Activated CD8-positive, alpha-beta T cell treated with anti-CD3 and anti-CD28 coated beads, Interleukin-2, amount 10 ng/mL, durations not matched to agents 7 days and 5 days (primary cell): ENCODE results near the gene TDG. TPM values are rescaled to one million over a fixed set of nuclear protein-coding genes. Genes with fewer than 3 reads are reported as not detected.
A peak's percentile ranks its signal among the peaks of the same experiment; 100 is the strongest.

Source experiments
- ATAC-seq: fragments of 150-1000 bp; cut with Tn5 transposase; one replicate; pipeline ENCODE4 v1.10.0; 2021; ENCODE audit warnings: moderate library complexity
- CTCF ChIA-PET: fragments of 350-600 bp; sonication (Branson Sonifier 250); formaldehyde crosslinking; loops from one replicate; lab custom pipeline; 2021; ENCODE audit warnings: antibody characterized with exemption; lab: Charles Lee
- POLR2A ChIA-PET: fragments of 350-600 bp; sonication (Branson Sonifier 250); formaldehyde crosslinking; loops from one replicate; lab custom pipeline; 2021; ENCODE audit warnings: antibody characterized with exemption; lab: Charles Lee
- DNase-seq: peaks from one replicate; pipeline ENCODE4 v3.0.0-alpha.2; 2020
- H3K27ac Mint-ChIP-seq: one replicate; pipeline ENCODE4 v1.8.0; 2021; ENCODE audit warnings: mild to moderate bottlenecking, mixed read lengths
- H3K27me3 Mint-ChIP-seq: one replicate; pipeline ENCODE4 v1.8.0; 2021; ENCODE audit warnings: low read depth, mixed read lengths
- H3K36me3 Mint-ChIP-seq: one replicate; pipeline ENCODE4 v1.8.0; 2021; ENCODE audit warnings: low read depth, mixed read lengths
- H3K4me1 Mint-ChIP-seq: one replicate; pipeline ENCODE4 v1.8.0; 2021; ENCODE audit warnings: low read depth, mixed read lengths
- H3K4me3 Mint-ChIP-seq: one replicate; pipeline ENCODE4 v1.8.0; 2021; ENCODE audit warnings: mild to moderate bottlenecking, mixed read lengths
- H3K9me3 Mint-ChIP-seq: one replicate; pipeline ENCODE4 v1.8.0; 2022; ENCODE audit warnings: mixed read lengths; ENCODE audit not compliant: insufficient read depth
- total RNA-seq, 2 experiments: library from RNA; stranded (reverse); gene quantifications; one replicate each; pipeline ENCODE4 v1.2.3, GENCODE V29; 2021

Gene TDG
- total RNA-seq, 2 experiments from 2014 or later: 33.5 to 37.7 TPM

DNA sequence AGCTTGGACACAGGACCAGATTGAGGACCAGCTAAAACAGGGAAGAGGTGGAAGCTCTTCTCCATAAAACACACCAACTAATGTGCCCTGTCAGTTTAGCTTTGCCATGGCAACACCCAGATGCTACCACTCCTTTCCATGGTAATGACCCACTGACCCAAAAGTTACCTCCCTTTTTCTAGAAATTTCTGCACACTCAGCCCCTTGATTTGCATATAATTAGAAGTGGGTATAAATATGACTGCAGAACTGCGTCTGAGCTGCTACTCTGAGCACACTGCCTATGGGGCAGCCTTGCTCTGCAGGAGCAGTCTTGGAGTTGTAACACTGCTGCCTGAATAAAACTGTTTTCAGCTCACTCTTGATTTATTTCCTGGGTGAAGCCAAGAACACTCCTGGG lies 3.2 kb upstream of the TDG start:
- CTCF ChIA-PET: interaction anchor here (0.9 to 1.3 kb wide), 3 partner anchors 9 to 79 kb away, joined by 3 read pairs; no protein-coding TSS in a partner anchor
- no peaks in the 10 kb centered on the region for H3K27me3 Mint-ChIP-seq
- no peak for DNase-seq
- H3K36me3 Mint-ChIP-seq: peaks cover 12% of the 10 kb centered on the region
- ATAC-seq: no peak
- H3K4me3 Mint-ChIP-seq: no peak overlapping the region
- POLR2A ChIA-PET: no interaction called here
- peaks cover 33% of the 10 kb centered on the region for H3K4me1 Mint-ChIP-seq
- H3K9me3 Mint-ChIP-seq: no peaks in the 10 kb centered on the region
- H3K27ac Mint-ChIP-seq: no peak overlapping the region

DNA sequence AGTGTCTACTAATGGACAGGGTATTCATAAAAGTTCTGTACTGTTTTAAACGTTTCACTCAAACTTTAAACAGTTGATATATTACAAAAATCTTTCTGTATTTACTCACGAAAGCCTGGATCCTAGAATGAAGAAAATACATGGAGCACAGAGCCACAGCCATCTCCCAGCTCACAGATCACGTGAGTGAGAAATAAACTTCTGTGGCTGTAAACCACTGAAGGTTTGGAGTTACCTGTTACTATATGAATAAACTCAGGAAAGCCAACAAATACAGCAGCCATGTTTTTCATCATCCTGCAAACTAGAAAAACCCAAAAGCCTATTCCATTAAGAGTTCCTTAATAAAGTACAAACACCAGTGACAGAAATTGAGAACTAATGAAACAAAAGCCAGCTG lies 867 bp upstream of the TDG start:
- H3K4me1 Mint-ChIP-seq: peaks cover 49% of the 10 kb centered on the region
- ChIA-PET CTCF (interaction anchor here (1.1 to 4.2 kb wide), 7 partner anchors 8 to 144 kb away, joined by 3 to 22 read pairs (median 10); partner anchors contain the start of gene HSP90B1), POLR2A (interaction anchor here (1.0 to 4.3 kb wide), 7 partner anchors 10 to 99 kb away, joined by 3 to 80 read pairs (median 6); partner anchors contain the start of genes HCFC2 and HSP90B1)
- H3K36me3 Mint-ChIP-seq: peaks cover 27% of the 10 kb centered on the region
- H3K27me3 Mint-ChIP-seq: no peaks in the 10 kb centered on the region
- H3K27ac Mint-ChIP-seq: peak overlapping the region; percentile 96
- ATAC-seq (no peak), DNase-seq (no peak)
- H3K4me3 Mint-ChIP-seq: peak overlapping the region; percentile 95
- no peaks in the 10 kb centered on the region for H3K9me3 Mint-ChIP-seq

DNA sequence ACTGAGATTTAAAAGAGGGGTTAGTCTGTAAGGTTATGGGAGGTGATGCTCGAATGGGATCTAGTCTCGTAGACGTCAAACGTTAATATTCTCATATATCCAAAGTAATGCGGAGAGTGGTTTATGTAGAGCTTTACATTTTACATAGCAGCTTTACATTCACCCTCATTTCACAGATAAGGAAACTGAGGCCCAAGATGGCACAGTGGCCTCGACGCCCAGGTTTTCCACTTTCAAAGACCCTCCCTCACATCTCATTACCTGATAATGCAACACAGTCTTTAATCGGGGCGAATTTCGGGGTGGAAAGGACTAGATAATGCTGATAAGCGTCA lies 450 bp upstream of the TDG start:
- H3K4me1 Mint-ChIP-seq: peaks cover 49% of the 10 kb centered on the region
- DNase-seq: no peak
- POLR2A ChIA-PET: interaction anchor here (0.6 to 4.3 kb wide), 16 partner anchors 9 to 636 kb away, joined by 3 to 80 read pairs (median 4); partner anchors contain the start of genes HCFC2, HSP90B1 and NFYB
- CTCF ChIA-PET: interaction anchor here (0.7 to 4.2 kb wide), 9 partner anchors 9 to 144 kb away, joined by 3 to 22 read pairs (median 9); partner anchors contain the start of gene HSP90B1
- no peaks in the 10 kb centered on the region for H3K27me3 Mint-ChIP-seq
- H3K4me3 Mint-ChIP-seq: peak overlapping the region; percentile 95
- H3K27ac Mint-ChIP-seq: peak overlapping the region; percentile 96
- H3K9me3 Mint-ChIP-seq: no peaks in the 10 kb centered on the region
- no peak for ATAC-seq
- H3K36me3 Mint-ChIP-seq: peaks cover 27% of the 10 kb centered on the region

DNA sequence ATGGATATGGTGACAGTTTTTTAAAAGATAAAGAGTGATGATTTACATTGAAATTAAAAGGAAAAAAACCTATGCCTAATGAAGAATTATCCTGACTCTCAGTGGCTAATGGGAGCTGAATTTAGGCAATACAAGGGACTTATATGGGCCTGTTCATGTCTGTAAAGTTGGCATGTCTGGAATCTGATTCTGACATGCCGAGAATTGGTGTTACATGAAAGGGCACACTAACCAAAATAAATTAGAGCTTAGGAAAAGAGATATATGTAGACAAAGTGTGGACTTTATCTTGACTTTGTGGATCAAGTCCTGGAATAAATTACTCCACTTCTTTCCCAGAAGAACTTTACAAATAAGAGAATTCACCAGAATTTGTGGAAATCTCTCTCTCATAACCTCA lies 1.1 kb downstream of the TDG start:
- ChIA-PET CTCF (interaction anchor here (0.7 to 4.2 kb wide), 12 partner anchors 10 to 320 kb away, joined by 3 to 22 read pairs (median 6); partner anchors contain the start of gene HSP90B1), POLR2A (interaction anchor here (0.8 to 4.3 kb wide), 5 partner anchors 12 to 97 kb away, joined by 4 to 80 read pairs (median 10); partner anchors contain the start of genes HCFC2 and HSP90B1)
- Mint-ChIP-seq H3K4me1 (peaks cover 52% of the 10 kb centered on the region), H3K4me3 (peak overlapping the region; percentile 95), H3K36me3 (peaks cover 27% of the 10 kb centered on the region), H3K27ac (peak overlapping the region; percentile 96), H3K9me3 (no peaks in the 10 kb centered on the region), H3K27me3 (no peaks in the 10 kb centered on the region)
- DNase-seq (no peak), ATAC-seq (no peak)

DNA sequence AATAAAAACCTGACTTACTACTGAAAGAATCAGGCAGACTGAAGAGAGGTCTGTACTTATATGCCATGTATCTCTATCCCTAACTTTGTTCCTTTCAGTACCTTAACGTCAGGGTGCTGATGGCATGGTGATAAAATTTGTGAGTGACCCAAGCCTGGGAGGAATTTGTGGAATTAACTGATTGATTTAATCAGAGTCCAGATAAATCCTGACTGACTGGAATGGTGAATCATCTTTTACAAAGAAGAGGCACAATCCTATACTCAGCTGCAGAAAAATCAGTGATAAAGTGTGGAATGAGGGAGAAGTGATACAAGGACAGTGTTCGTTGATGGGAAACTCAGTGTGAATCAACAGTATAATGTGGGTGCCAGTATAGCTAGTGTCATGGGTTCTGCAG lies 3.7 kb downstream of the TDG start:
- Mint-ChIP-seq H3K36me3 (peaks cover 35% of the 10 kb centered on the region), H3K9me3 (no peaks in the 10 kb centered on the region), H3K27me3 (no peaks in the 10 kb centered on the region), H3K4me3 (no peak overlapping the region), H3K4me1 (peaks cover 47% of the 10 kb centered on the region), H3K27ac (no peak overlapping the region)
- ChIA-PET CTCF (interaction anchor here (1.2 kb wide), 2 partner anchors 23 to 140 kb away, joined by 3 read pairs; no protein-coding TSS in a partner anchor), POLR2A (interaction anchor here (0.9 kb wide), 1 partner anchor 335 kb away, joined by 3 read pairs; no protein-coding TSS in a partner anchor)
- DNase-seq (no peak), ATAC-seq (no peak)

DNA sequence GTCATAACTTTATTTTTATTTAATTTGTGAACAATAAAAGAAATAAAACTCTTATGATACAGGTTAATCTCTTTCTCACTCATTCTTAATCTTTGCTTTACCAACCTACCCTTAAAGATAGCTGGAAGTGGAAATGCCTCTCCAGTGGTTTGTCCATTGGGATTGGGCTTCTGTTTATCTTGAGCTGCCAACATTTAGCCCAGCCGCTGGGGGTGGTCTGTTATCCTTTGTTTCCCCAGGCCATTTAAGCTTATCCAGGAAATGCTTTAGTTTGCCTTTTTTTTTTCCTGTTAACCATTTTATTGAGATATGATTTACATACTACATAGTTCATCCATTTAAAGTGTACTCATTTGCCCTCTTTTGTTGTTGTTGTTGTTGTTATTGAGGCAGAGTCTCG lies 8.2 kb downstream of the TDG start:
- H3K27me3 Mint-ChIP-seq: no peaks in the 10 kb centered on the region
- DNase-seq (no peak), ATAC-seq (no peak)
- peaks cover 31% of the 10 kb centered on the region for H3K4me1 Mint-ChIP-seq
- no peaks in the 10 kb centered on the region for H3K9me3 Mint-ChIP-seq
- ChIA-PET POLR2A (interaction anchor here (0.6 to 1.1 kb wide), 3 partner anchors 8 to 178 kb away, joined by 3 read pairs; partner anchors contain the start of genes HSP90B1 and TDG), CTCF (interaction anchor here (1.1 to 1.6 kb wide), 2 partner anchors 72 to 96 kb away, joined by 3 read pairs; no protein-coding TSS in a partner anchor)
- H3K27ac Mint-ChIP-seq: no peak overlapping the region
- no peak overlapping the region for H3K4me3 Mint-ChIP-seq
- H3K36me3 Mint-ChIP-seq: peaks cover 44% of the 10 kb centered on the region

DNA sequence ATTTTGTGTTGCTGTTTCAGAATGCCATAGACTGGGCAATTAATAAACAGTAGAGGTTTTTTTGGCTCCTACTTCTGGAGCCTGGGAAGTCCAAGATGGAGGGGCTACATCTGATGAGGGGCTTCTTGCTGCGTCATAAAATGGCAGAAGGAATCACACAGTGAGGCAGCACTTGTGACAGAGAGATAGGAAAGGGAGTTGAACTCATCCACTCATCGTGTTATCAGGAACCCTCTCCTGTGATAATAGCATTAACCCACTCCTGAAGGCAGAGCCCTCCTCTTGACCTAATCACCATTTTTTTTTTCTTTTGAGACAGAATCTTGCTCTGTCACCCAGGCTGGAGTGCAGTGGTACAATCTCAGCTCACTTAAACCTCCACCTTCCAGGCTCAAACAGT lies 9.7 kb downstream of the TDG start:
- Mint-ChIP-seq H3K9me3 (no peaks in the 10 kb centered on the region), H3K27ac (no peak overlapping the region), H3K36me3 (peaks cover 49% of the 10 kb centered on the region), H3K4me3 (no peak overlapping the region), H3K27me3 (no peaks in the 10 kb centered on the region), H3K4me1 (peaks cover 25% of the 10 kb centered on the region)
- CTCF ChIA-PET: no interaction called here
- ATAC-seq (no peak), DNase-seq (no peak)
- POLR2A ChIA-PET: interaction anchor here (1.2 kb wide), 1 partner anchor 10 kb away, joined by 3 read pairs; the partner anchor contains the start of gene TDG

DNA sequence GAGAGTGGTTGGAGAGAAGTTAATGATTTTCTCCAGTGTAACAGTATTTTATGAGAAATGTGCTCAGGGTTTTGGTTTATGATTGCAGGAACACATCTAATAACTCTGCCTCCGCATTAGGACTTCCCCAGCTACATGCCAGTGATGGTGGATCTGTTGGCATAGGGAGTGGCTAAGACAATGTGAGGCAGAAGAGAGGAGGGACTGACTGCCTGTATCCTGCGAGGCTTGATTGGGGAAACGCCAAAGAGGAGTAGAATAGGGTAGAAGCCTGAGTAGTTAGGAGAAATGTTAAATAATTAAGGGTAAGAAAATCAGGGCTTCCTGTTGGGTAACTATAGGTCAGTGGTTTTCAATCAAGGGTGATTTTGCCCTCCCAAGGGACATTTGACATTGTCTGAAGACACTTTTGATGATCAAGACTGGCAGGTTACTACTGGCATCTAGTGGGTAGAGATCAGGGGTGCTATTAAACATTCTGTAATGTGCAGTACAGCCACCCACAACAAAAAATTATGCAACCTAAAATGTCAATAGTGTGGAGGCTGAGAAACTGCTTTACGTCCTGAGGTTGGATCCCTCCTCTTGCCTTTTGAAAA lies 12.8 kb downstream of the TDG start:
- ATAC-seq: no peak
- no peak overlapping the region for H3K4me3 Mint-ChIP-seq
- CTCF ChIA-PET: no interaction called here

DNA sequence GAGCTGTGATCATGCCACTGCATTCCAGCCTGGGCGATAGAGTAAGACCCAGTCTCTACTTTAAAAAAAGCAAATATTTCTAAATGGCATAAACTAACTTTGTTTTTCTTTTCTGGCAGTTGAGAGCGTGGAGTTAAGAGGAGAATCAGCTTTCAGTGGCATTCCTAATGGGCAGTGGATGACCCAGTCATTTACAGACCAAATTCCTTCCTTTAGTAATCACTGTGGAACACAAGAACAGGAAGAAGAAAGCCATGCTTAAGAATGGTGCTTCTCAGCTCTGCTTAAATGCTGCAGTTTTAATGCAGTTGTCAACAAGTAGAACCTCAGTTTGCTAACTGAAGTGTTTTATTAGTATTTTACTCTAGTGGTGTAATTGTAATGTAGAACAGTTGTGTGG lies 21.2 kb downstream of the TDG start:
- Mint-ChIP-seq H3K36me3 (peaks cover 36% of the 10 kb centered on the region), H3K27me3 (no peaks in the 10 kb centered on the region), H3K9me3 (no peaks in the 10 kb centered on the region), H3K4me3 (no peak overlapping the region), H3K4me1 (no peaks in the 10 kb centered on the region), H3K27ac (no peak overlapping the region)
- ATAC-seq: no peak
- CTCF ChIA-PET: interaction anchor here (0.6 kb wide), 1 partner anchor 35 kb away, joined by 3 read pairs; no protein-coding TSS in a partner anchor
- POLR2A ChIA-PET: no interaction called here
- DNase-seq: no peak

More for the DNA sequence above, 12.8 kb downstream of the TDG start:
- peaks cover 60% of the 10 kb centered on the region for H3K36me3 Mint-ChIP-seq
- no peaks in the 10 kb centered on the region for H3K27me3 Mint-ChIP-seq
- no peaks in the 10 kb centered on the region for H3K9me3 Mint-ChIP-seq
- DNase-seq: no peak
- POLR2A ChIA-PET: no interaction called here
- H3K27ac Mint-ChIP-seq: no peak overlapping the region
- peaks cover 17% of the 10 kb centered on the region for H3K4me1 Mint-ChIP-seq

DNA sequence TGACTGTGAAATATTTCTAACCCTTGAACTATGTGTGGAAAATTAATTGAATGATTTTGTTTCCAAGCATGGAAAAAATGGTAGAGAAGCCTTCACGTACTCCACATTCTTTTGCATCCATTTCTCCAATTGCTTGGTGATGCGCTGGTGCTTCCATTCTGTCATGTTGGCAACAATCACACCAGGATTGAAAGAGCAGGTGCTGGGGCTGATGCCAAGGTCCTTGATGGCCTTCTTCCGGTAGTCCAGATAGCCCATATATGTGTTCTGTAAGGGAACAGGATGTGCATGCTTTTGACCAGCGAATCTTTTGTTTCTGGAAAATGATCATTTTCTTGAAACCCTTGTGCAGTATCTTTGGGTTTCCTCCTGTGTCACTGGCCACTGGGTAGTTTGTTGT lies 28.6 kb downstream of the TDG start:
- peaks cover 26% of the 10 kb centered on the region for H3K27me3 Mint-ChIP-seq
- DNase-seq (no peak), ATAC-seq (no peak)
- no peak overlapping the region for H3K27ac Mint-ChIP-seq
- H3K4me1 Mint-ChIP-seq: no peaks in the 10 kb centered on the region
- ChIA-PET POLR2A (no interaction called here), CTCF (no interaction called here)
- no peaks in the 10 kb centered on the region for H3K9me3 Mint-ChIP-seq
- H3K4me3 Mint-ChIP-seq: no peak overlapping the region
- peaks cover 4% of the 10 kb centered on the region for H3K36me3 Mint-ChIP-seq

DNA sequence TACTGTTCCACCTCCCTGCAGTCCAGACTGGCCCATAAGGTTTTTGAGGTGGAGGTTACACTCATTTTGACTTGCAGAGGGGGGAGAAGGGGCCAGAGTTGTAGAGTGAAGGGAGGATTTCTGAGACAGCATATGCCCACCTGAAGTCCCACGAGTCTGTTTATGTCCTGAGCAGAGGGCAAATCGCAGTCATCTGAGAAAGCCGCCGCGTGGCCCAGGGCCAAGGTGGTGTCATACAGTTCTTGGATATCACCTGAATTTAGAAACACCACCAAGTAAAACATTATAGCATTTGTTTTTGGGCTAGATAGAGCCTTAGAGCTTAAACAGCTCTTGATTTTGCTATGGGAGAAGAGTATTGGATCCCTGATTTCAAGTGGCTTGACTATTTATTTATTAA lies 30.9 kb downstream of the TDG start:
- ChIA-PET POLR2A (no interaction called here), CTCF (interaction anchor here (3.4 kb wide), 1 partner anchor 112 kb away, joined by 14 read pairs; no protein-coding TSS in a partner anchor)
- no peaks in the 10 kb centered on the region for H3K4me1 Mint-ChIP-seq
- DNase-seq (no peak), ATAC-seq (no peak)
- no peak overlapping the region for H3K4me3 Mint-ChIP-seq
- H3K27me3 Mint-ChIP-seq: peaks cover 40% of the 10 kb centered on the region
- no peaks in the 10 kb centered on the region for H3K9me3 Mint-ChIP-seq
- no peaks in the 10 kb centered on the region for H3K36me3 Mint-ChIP-seq
- H3K27ac Mint-ChIP-seq: no peak overlapping the region
